PFSK-1 (cell line): ENCODE measurements around the gene TENT4B.

ENCODE experiments used
- POLR2AphosphoS5 ChIP-seq: IDR thresholded peaks from 2 replicates; pipeline ENCODE4 v1.6.1; 2012; ENCODE audit warnings: low read depth, mild to moderate bottlenecking, control low read depth, low read length, moderate library complexity
- TAF1 ChIP-seq: IDR thresholded peaks from 2 replicates; pipeline ENCODE4 v1.6.1; 2012; ENCODE audit warnings: low read length, control low read depth, borderline replicate concordance; ENCODE audit not compliant: insufficient read depth
- TF ChIP-seq, protein P1 (sequence below), 2 experiments: IDR thresholded peaks; 2 replicates each; pipeline versions ENCODE4 v1.6.1 to v1.8.0; 2011 to 2012; ENCODE audit warnings: low read depth in 2 of 2, low read length in 2 of 2, control low read depth in 1 of 2, inconsistent platforms in 1 of 2, mild to moderate bottlenecking in 1 of 2, moderate library complexity in 1 of 2; ENCODE audit not compliant: insufficient read depth in 1 of 2

DNA sequence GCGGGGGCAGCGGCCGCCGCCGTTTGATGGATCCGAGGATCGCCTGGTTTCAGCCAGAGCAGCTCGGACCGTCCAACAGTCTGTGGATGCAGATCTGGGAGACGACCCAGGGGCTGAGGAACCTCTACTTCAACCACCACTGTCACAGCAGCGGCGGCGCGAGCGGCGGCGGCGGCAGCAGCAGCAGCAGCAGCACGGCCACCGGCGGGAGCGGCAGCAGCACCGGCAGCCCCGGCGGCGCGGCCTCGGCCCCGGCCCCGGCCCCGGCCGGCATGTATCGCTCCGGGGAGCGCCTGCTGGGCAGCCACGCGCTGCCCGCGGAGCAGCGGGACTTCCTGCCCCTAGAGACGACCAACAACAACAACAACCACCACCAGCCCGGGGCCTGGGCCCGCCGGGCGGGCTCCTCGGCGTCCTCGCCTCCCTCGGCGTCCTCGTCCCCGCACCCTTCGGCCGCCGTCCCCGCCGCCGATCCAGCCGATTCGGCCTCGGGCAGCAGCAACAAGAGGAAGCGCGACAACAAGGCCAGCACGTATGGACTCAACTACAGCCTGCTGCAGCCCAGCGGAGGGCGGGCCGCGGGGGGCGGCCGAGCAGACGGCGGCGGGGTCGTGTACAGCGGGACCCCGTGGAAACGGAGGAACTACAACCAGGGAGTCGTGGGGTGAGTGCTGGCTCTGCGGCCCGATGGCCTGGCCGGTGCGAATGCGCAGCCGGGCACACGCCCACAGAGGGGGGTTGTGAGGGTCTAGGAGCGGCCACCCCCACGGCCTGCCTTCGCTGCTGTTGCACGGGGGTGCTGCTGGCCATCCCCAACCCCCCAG is 702 bp downstream of the TENT4B start:
- no peak for TF ChIP-seq POLR2AphosphoS5
- TF ChIP-seq, protein P1, sequence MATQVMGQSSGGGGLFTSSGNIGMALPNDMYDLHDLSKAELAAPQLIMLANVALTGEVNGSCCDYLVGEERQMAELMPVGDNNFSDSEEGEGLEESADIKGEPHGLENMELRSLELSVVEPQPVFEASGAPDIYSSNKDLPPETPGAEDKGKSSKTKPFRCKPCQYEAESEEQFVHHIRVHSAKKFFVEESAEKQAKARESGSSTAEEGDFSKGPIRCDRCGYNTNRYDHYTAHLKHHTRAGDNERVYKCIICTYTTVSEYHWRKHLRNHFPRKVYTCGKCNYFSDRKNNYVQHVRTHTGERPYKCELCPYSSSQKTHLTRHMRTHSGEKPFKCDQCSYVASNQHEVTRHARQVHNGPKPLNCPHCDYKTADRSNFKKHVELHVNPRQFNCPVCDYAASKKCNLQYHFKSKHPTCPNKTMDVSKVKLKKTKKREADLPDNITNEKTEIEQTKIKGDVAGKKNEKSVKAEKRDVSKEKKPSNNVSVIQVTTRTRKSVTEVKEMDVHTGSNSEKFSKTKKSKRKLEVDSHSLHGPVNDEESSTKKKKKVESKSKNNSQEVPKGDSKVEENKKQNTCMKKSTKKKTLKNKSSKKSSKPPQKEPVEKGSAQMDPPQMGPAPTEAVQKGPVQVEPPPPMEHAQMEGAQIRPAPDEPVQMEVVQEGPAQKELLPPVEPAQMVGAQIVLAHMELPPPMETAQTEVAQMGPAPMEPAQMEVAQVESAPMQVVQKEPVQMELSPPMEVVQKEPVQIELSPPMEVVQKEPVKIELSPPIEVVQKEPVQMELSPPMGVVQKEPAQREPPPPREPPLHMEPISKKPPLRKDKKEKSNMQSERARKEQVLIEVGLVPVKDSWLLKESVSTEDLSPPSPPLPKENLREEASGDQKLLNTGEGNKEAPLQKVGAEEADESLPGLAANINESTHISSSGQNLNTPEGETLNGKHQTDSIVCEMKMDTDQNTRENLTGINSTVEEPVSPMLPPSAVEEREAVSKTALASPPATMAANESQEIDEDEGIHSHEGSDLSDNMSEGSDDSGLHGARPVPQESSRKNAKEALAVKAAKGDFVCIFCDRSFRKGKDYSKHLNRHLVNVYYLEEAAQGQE (IDR thresholded peaks at IDR 0.05; ENCODE audit: insufficient read depth in 1 of 2, low read depth in 2 of 2, low read length in 2 of 2) = no peak
- no peak for TF ChIP-seq TAF1
